HTERT RPE-1 (cell line): ENCODE measurements around the gene ZNF644.

ENCODE experiments used
- in situ Hi-C: fragments of 300-500 bp; cut with MboI; formaldehyde crosslinking; loops from 4 replicates; pipeline ENCODE4 v1.14.3; 2020; ENCODE audit warnings: low sequenced_read_pairs

Gene ZNF644

GRCh38 chr1:91022518-91022929 is 689 bp upstream of the ZNF644 start:
- in situ Hi-C loops, result no loop called here

DNA sequence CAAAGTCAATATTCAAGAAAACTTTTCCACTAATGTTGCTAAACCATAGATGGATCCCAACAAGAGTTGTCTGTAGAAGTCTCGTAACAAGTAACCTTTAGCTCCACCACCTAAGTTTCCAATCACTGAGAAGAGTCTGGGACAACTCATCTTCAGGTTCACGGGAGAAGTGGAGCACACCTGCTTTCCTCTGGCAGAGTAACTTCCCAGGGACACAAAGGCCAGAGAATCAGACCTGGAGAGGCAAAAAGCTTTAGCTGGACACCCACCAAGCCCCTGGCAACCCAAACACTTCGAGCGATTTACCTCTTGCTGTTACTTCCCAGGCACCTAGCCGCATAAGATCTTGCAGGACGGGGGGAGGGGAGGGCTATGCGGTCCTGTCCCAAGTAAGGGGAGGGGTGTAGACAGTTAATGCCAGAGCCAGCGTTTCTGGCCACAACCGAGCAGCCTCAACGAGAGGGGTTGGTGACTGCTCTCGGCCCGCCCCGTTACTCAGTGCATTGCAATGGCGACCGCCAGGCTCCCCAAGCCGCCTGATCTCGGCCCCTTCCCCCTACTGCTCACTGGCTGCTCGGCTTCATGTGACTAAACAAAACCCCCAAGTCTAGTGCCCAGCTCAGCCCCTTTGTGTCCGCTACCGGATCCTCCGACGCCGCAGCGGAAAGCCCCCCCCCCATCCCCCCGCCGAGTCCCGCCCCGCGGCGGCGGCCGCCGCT is 709 bp downstream of the ZNF644 start:
- in situ Hi-C loops, result no loop called here

DNA sequence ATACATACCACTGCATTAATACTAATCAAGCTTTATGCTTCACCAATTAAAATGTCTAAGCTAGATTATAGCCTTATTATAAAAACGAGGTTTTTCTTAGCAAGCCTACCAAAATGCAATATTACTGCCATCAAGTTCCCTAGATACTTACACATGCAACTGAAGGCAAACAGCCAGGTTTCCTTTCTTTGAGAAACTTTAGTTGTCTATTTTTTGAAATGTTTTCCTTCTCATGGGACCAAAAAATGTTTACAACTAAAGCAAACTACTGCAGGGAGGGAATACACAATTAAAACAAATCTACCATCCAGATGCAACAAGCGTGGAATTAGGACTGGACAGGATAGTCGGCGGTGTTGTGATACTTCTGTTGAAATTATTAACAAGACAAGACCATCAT is 1.3 kb downstream of the ZNF644 start:
- in situ Hi-C loops, result no loop called here

GRCh38 chr1:91018006-91018405 is 3.8 kb downstream of the ZNF644 start:
- in situ Hi-C loops, result no loop called here

DNA sequence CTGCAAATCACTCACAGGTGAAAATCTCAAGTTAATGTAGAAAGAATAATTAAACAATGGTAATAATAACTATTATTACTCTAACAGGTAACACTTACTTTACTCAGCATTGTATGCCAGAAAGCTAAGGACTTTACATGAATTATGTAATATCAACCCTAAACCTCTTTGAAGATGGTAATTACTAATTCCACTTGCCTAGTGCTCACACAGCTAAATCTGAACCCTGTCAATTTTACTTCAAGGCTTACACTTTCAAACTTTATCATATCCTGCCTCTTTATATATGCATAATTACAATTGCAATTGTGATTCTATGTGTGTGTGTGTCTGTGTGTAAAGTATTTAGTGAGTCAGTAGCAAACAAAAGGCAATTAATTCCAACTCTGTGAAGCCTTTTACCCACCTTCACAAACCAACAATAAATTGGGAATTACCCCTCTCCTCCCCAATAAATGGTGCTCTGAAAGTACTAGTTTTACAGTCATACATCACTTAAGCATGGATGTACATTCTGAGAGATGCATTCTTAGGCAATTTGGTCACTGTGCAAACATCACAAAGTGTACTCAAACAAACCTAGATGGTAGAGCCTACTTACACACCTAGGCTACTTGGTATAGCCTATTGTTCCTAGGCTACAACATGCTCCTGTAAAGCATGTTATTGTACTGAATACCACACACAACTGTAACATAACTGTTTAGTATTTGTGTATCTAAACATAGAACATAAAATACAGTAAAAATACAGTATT is 5.9 kb downstream of the ZNF644 start:
- in situ Hi-C loops, result no loop called here

DNA sequence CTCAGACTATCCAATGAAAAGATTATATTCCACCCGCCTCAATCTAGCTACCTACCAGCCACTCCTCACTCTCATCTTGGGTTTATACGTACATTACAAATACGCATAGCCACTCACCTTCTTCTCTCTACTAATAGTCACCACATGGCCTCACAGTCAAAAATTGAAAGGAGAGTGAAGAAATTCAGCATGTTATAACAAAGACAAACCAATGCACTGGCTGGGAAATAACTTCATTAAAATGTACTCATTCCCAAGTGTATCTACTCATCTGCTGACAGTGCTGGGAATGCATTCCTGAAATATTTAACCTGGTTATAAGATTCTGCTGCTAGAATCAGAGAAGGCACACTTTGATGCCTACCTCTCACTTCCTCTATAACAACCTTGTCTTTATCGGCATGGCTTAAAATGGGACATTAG is 6.5 kb downstream of the ZNF644 start:
- in situ Hi-C loops, result no loop called here

DNA sequence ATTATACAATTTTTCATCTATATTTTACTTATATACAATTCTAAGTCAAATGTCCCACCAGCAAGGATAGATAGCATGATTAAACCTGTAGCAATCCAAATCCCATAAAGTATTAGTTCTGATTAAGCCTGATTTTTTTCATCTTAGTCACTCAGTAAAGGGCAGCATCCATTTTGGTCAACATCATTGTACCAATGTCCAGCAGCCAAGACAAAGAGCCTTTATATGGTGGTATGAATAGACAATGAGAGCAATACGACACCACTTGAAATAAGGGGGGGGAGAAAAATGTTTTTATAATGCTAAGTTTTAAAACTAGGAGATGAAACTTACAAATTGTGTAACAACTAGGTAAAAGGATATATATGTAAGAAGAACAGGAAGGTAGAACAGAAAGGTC is 7.4 kb downstream of the ZNF644 start:
- in situ Hi-C loops, result no loop called here

DNA sequence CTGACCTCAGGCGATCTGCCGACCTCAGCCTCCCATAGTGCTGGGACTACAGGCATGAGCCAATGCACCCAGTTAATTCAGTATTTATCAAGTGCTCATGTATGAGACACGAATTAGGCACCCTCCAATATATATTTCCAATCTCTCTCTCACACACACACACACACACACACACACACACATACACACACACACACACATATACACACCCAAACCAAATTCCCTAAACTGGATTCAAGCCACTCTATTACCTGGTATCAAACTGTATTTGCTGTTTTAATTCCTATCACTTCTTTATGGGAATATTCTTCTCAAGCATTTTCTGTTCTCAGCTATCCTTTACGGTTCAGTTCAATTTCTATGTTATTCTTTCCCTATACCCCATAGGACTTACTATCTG is 8.5 kb downstream of the ZNF644 start:
- in situ Hi-C loops, result no loop called here

DNA sequence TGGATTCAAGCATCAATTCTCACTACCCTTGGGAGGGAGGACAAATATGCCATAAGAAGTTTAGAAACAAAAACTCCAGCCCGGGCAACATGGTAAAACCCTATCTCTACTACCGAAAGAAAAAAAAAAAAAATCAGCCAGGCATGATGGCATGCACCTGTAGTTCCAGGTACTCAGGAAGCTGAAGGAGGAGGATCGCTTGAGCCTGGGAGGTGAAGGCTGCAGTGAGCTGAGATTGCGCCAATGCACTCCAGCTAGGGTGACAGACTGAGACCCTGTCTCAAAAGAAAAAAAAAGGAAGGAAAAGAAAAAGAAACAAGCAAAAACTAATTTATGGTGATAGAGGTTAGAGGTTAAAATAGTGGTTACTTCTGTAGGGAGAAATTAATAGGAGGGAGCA is 9.6 kb downstream of the ZNF644 start:
- in situ Hi-C loops, result no loop called here

DNA sequence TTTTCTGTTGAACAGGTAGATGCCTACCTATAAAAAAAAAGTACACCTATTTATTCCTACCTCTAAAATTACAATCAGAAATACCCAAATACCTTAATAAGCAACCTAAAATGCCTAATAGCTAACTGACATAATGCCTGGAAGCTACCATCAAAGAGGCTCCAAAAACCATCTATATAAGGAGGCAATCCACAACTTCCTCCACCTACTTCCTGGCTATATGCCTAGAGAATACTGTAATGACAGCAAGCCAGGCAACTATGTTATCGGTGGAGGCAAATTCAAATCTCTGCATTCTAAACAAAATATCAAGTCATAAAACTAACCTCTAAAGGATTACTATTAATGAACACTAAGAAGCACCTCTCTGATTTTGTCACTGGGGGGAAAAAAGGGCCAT is 10.1 kb downstream of the ZNF644 start:
- in situ Hi-C loops, result no loop called here

DNA sequence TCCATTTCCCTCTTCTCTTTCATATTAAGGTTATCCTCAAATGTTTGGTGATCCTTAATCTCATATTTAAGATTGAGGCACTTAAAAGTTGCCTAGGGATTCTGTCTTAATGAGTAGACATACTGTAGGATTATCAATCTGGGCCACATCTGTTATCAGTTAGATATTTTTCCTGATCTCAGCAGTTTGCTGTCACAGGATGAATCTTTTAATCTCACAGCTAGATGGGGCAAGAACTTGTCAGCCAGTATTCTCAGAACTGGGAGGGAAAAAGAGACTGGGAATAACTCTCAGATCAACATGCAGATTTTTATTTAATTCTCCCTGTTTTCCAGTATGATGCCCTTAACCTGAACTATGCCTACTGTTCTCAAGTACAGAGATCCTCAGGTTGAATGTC is 14.0 kb downstream of the ZNF644 start:
- in situ Hi-C loops, result no loop called here

DNA sequence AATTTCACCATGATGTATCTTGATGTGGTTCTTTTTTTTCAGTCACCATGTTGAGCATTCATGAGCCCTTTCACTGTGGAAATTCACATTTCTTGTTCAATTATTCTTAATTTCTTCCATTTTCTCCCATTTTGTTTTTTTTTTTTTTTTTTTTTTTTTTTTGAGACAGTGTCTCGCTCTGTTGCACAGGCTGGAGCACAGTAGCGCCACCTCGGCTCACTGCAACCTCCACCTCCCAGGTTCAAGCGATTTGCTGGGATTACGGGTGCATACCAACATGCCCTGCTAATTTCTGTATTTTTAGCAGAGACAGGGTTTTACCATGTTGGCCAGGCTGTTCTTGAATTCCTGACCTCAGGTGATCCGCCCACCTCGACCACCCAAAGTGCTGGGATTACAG is 14.7 kb downstream of the ZNF644 start:
- in situ Hi-C loops, result no loop called here

GRCh38 chr1:91006113-91006908 is 15.5 kb downstream of the ZNF644 start:
- in situ Hi-C loops, result no loop called here

DNA sequence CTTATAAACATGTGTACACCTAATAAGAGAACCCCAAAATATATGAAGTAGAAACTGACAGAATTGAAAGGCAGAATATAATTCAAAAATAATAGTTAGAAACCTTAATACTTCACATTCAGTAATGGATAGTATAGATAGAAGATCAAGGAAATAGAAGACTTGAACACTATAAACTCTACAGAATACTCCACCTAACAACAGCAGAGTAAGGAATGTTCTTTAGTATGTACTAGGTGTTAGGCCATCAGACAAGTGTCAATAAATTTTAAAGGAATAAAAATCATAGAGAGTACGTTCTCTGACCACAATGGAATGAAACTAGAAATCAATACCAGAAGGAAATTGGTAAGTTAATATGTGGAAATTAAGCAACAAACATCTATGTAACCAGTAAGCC is 16.6 kb downstream of the ZNF644 start:
- in situ Hi-C loops, result no loop called here

GRCh38 chr1:91004145-91004544 is 17.7 kb downstream of the ZNF644 start:
- in situ Hi-C loops, result no loop called here

DNA sequence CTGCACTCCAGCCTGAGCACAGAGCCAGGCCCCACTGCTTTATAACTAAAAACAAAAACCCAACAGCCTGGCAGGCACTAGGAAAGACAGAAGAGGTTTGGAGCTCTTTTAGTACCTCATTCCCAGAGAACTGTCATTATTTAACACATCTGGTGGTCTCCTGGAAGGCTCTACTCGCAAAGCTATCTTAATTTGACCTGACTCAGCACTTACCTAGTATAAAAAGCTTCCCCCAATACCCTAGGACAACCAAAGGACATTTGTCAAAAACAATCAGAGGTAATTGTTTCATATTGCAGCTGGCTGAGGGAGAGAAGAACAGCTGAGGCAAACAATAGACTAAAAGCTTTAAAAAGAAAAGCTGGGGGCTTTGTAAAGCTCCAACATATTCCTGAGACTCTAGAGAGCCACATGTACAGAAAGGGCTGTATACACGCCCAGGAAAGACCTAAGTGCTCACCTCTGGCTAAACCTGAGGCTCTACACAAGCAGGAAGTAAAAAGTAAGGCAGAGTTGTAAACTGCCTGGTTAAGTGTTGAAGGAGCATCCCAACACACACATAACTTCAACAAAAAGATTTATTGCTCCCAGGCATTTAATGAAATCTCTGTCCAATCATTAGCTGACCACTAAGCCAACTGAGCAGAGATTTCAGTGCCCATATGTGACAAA is 25.0 kb downstream of the ZNF644 start:
- in situ Hi-C loops, result no loop called here

GRCh38 chr1:90995311-90995894 is 26.4 kb downstream of the ZNF644 start:
- in situ Hi-C loops, result no loop called here

DNA sequence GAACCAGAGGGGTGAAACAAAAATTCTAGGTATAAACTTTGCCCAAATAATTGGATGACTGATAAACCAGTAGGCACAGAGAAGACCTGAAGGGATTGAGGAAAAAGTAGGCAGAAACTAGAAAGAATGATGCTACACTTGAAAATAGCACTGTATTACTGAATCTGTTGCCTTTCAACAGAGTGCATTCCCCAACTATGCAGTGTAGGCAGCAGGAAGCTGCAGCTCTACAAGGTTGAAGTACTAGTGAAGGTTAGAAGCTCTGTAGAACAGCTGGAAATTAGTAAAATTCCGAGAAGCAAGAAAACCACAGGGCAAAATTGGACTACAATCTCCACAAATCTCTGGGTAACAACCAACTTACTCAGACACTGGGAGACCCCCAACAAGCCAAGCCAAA is 27.4 kb downstream of the ZNF644 start:
- in situ Hi-C loops, result no loop called here

- in situ Hi-C loops, result no loop called here
These were observed 28.6 kb downstream of the ZNF644 start for GRCh38 chr1:90993245-90993644.

GRCh38 chr1:90990779-90991178 is 31.1 kb downstream of the ZNF644 start:
- in situ Hi-C loops, result no loop called here

- in situ Hi-C loops, result no loop called here
These were observed 31.8 kb downstream of the ZNF644 start for GRCh38 chr1:90989990-90990389.
